AG04450 (cell line): ENCODE results near the gene GNB1L. TPM values are rescaled to one million over a fixed set of nuclear protein-coding genes. Genes with fewer than 3 reads are reported as not detected.

Experiments used
- CTCF ChIA-PET: fragments of 300-600, 350-600 bp; formaldehyde crosslinking; extraction: SDS; loops from one replicate; lab custom pipeline; 2022; ENCODE audit warnings: antibody characterized with exemption, inconsistent platforms; lab: Charles Lee
- POLR2A ChIA-PET: fragments of 350-600 bp; formaldehyde crosslinking; extraction: SDS; loops from one replicate; lab custom pipeline; 2021; ENCODE audit warnings: antibody characterized with exemption, inconsistent platforms; lab: Yijun Ruan, JAX
- DNase-seq: peaks from one replicate; pipeline ENCODE4 v3.0.0-alpha.2; 2011; ENCODE audit warnings: low read depth, low spot score
- H3K27ac ChIP-seq: one replicate; pipeline ENCODE4 v1.5.1; 2012; ENCODE audit warnings: low read depth, low read length, control low read depth
- H3K27me3 ChIP-seq: one replicate; pipeline ENCODE4 v1.6.0; 2012; ENCODE audit warnings: low read length; ENCODE audit not compliant: control insufficient read depth, insufficient read depth
- H3K4me3 ChIP-seq: 2 replicates; pipeline ENCODE4 v1.5.1; 2011; ENCODE audit warnings: mild to moderate bottlenecking, low read depth, low read length, control low read depth
- H3K9me3 ChIP-seq: 2 replicates; pipeline ENCODE4 v1.5.1; 2012; ENCODE audit warnings: low read length; ENCODE audit not compliant: control insufficient read depth, insufficient read depth
- CTCF ChIP-seq: IDR thresholded peaks from 2 replicates; pipeline ENCODE4 v1.5.1; 2011; ENCODE audit warnings: low read depth, low read length, control low read depth, inconsistent platforms
- polyA plus RNA-seq: library from polyadenylated mRNA; depleted of rRNA; stranded (reverse); fragments of >200 nt; gene quantifications from 2 replicates; pipeline ENCODE4 v1.2.3, GENCODE V29; 2011

Gene GNB1L
- polyA plus RNA-seq, 1 experiment = 1.3 TPM

DNA sequence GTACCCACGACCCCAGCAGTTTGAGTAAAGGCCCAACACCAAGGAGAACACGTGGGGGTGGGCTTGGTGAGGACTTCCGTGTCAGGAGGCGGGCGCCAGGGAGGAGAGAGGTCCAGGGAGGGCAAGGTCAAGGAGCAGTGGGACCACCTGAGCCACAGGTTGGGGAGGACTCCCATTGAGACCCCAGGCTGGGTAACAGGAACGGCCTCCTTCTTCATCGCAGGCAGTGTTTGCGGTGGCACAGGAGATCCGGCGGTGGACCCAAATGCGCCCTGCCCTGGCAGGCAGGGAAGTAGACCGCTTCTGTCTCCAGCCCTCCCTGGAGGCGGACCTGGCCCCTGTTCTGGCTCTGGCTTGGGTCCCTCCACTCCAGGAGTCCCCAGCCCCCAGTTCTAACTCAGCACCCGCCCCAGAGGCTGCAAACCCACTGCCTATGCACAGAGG is 100.0 kb downstream of the GNB1L start:
- TF ChIP-seq CTCF = no peak
- Histone ChIP-seq H3K27ac (no peak overlapping the region), H3K4me3 (no peak overlapping the region), H3K9me3 (no peaks in the 10 kb centered on the region; the same call in 1 of the 2 replicates), H3K27me3 (peaks cover 73% of the 10 kb centered on the region)
- POLR2A ChIA-PET = interaction anchor here (1.3 kb wide), 1 partner anchor 21 kb away, joined by 3 read pairs; no protein-coding TSS in a partner anchor
- DNase-seq = no peak
- CTCF ChIA-PET = no interaction called here

- DNase-seq = no peak
- H3K4me3 ChIP-seq = no peak overlapping the region
- ChIA-PET CTCF (no interaction called here), POLR2A (interaction anchor here (1.0 to 1.3 kb wide), 2 partner anchors 12 to 22 kb away, joined by 3 read pairs; no protein-coding TSS in a partner anchor)
- no peak overlapping the region for H3K27ac ChIP-seq
- H3K9me3 ChIP-seq = no peaks in the 10 kb centered on the region; the same call in 1 of the 2 replicates
- H3K27me3 ChIP-seq = peaks cover 68% of the 10 kb centered on the region
- no peak for TF ChIP-seq CTCF
Observed at GRCh38 chr22:19753996-19754700, 100.5 kb downstream of the GNB1L start.

- Histone ChIP-seq H3K4me3 (no peak overlapping the region), H3K9me3 (no peaks in the 10 kb centered on the region; the same call in 1 of the 2 replicates), H3K27ac (no peak overlapping the region), H3K27me3 (peaks cover 64% of the 10 kb centered on the region)
- ChIA-PET CTCF (no interaction called here), POLR2A (interaction anchor here (1.0 kb wide), 1 partner anchor 12 kb away, joined by 3 read pairs; no protein-coding TSS in a partner anchor)
- DNase-seq = no peak
- TF ChIP-seq CTCF = no peak
Observed at GRCh38 chr22:19753090-19753842, 101.4 kb downstream of the GNB1L start.

DNA sequence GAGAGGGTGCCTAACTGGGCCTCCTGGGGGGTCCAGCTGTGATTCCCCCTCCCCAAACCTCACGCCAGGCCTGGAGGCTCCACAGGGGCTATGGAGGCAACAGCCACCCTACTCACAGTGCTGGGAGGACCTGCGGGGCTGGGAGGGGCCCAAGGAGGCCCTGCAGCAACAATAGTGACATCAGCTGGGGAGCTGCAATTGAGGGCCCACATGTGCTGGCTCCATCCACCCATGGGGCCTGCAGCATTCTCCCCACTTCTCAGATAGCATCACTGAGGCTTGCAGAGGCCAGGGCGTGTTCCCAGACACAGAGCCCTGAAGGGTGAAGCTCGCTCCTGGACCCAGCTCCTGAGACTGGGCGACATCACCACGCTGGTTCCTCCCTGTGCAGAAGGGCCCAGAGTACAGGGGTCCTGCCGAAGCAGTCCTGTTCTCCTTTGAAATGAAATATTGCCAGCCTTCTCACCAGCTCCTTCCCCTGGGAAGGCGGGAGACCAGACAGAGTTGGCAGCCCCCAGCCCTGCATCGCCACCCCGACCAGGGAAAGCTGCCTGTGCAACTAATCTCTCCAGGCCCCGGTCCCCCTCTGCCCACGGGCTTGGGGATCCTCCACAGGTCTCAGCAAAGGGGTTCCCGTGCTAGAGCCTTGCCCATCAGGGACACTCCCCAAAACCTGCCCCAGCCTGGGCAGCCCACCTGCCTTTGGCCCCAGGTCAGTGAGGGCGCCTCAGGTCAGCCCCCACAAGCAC is 103.0 kb downstream of the GNB1L start:
- ChIA-PET CTCF (interaction anchor here (0.6 to 1.8 kb wide), 3 partner anchors 21 to 158 kb away, joined by 3 to 7 read pairs (median 4); no protein-coding TSS in a partner anchor), POLR2A (interaction anchor here (1.0 kb wide), 1 partner anchor 103 kb away, joined by 3 read pairs; no protein-coding TSS in a partner anchor)
- no peak overlapping the region for H3K4me3 ChIP-seq
- no peaks in the 10 kb centered on the region; the same call in 1 of the 2 replicates for H3K9me3 ChIP-seq
- no peak overlapping the region for H3K27ac ChIP-seq
- TF ChIP-seq CTCF = no peak
- peaks cover 50% of the 10 kb centered on the region for H3K27me3 ChIP-seq
- no peak for DNase-seq
